Measurements from ENCODE around the gene TRAPPC13.

Gene TRAPPC13

GRCh38 chr5:65702036-65702435 lies 77.2 kb downstream of the TRAPPC13 start:
- Histone ChIP-seq H3K36me3 (ENCODE audit: control insufficient read depth in 1 of 2, insufficient read depth in 2 of 2, low read length in 2 of 2) (peaks cover 3% of the 10 kb centered on the region in 2 experiments), H2AFZ (ENCODE audit: insufficient read depth, low read length, poor library complexity) (no peak overlapping the region), H2BK12ac (ENCODE audit: low read length) (no peak overlapping the region), H3K27me3 (ENCODE audit: insufficient read depth, low read length) (no peaks in the 10 kb centered on the region), H3K4ac (ENCODE audit: low read depth, low read length) (no peak overlapping the region), H3K9me3 (ENCODE audit: insufficient read depth, low read depth, low read length) (no peaks in the 10 kb centered on the region), H4K91ac (ENCODE audit: low read depth, low read length) (no peak overlapping the region), H3K9ac (ENCODE audit: low read length) (no peak overlapping the region), H3K27ac (ENCODE audit: low read depth, low read length) (no peak overlapping the region), H3K14ac (ENCODE audit: low read length) (no peak overlapping the region), H2AK5ac (ENCODE audit: low read length) (no peak overlapping the region), H3K4me3 (ENCODE audit: low read depth, low read length) (no peak overlapping the region), H4K8ac (ENCODE audit: low read depth, low read length) (no peak overlapping the region), H3K79me1 (ENCODE audit: low read length) (no peaks in the 10 kb centered on the region), H2BK5ac (ENCODE audit: low read depth, low read length, poor library complexity) (no peak overlapping the region), H3K4me1 (ENCODE audit: control insufficient read depth in 1 of 2, insufficient read depth in 2 of 2, low read length in 2 of 2) (no peaks in the 10 kb centered on the region), H4K12ac (ENCODE audit: low read depth, low read length) (no peak overlapping the region), H3K79me2 (ENCODE audit: control insufficient read depth, insufficient read depth, low read length, poor library complexity) (no peaks in the 10 kb centered on the region), H3K18ac (ENCODE audit: low read length) (no peak overlapping the region), H3K4me2 (ENCODE audit: low read length) (no peak overlapping the region), H2BK120ac (ENCODE audit: insufficient read depth, low read length, poor library complexity) (no peak overlapping the region), H3K23ac (ENCODE audit: low read length) (no peak overlapping the region)
- WGBS (ENCODE audit: extremely low coverage, insufficient coverage, insufficient read length) = no CpG with 5 or more reads among the region's 3 CpGs
- no peak for DNase-seq

GRCh38 chr5:65704621-65705239 lies 79.9 kb downstream of the TRAPPC13 start:
- no peak overlapping the region for H3K14ac ChIP-seq (ENCODE audit: low read length)
- H3K9me3 ChIP-seq (ENCODE audit: insufficient read depth, low read depth, low read length) = no peaks in the 10 kb centered on the region
- no peak overlapping the region for H3K23ac ChIP-seq (ENCODE audit: low read length)
- no peak overlapping the region for H2AK5ac ChIP-seq (ENCODE audit: low read length)
- H2BK120ac ChIP-seq (ENCODE audit: insufficient read depth, low read length, poor library complexity) = no peak overlapping the region
- no peaks in the 10 kb centered on the region for H3K79me1 ChIP-seq (ENCODE audit: low read length)
- no peaks in the 10 kb centered on the region for H3K27me3 ChIP-seq (ENCODE audit: insufficient read depth, low read length)
- no peak overlapping the region for H3K27ac ChIP-seq (ENCODE audit: low read depth, low read length)
- no CpG with 5 or more reads among the region's 2 CpGs for WGBS (ENCODE audit: extremely low coverage, insufficient coverage, insufficient read length)
- no peak overlapping the region for H3K18ac ChIP-seq (ENCODE audit: low read length)
- no peak overlapping the region for H2BK5ac ChIP-seq (ENCODE audit: low read depth, low read length, poor library complexity)
- no peak overlapping the region for H4K8ac ChIP-seq (ENCODE audit: low read depth, low read length)
- peaks cover 3% of the 10 kb centered on the region in 2 experiments for H3K36me3 ChIP-seq (ENCODE audit: control insufficient read depth in 1 of 2, insufficient read depth in 2 of 2, low read length in 2 of 2)
- no peak for DNase-seq
- H3K4me2 ChIP-seq (ENCODE audit: low read length) = no peak overlapping the region
- no peak overlapping the region for H2BK12ac ChIP-seq (ENCODE audit: low read length)
- H3K4me1 ChIP-seq (ENCODE audit: control insufficient read depth in 1 of 2, insufficient read depth in 2 of 2, low read length in 2 of 2) = no peaks in the 10 kb centered on the region
- no peak overlapping the region for H4K91ac ChIP-seq (ENCODE audit: low read depth, low read length)
- no peaks in the 10 kb centered on the region for H3K79me2 ChIP-seq (ENCODE audit: control insufficient read depth, insufficient read depth, low read length, poor library complexity)
- no peak overlapping the region for H3K4me3 ChIP-seq (ENCODE audit: low read depth, low read length)
- no peak overlapping the region for H3K4ac ChIP-seq (ENCODE audit: low read depth, low read length)
- no peak overlapping the region for H3K9ac ChIP-seq (ENCODE audit: low read length)
- no peak overlapping the region for H2AFZ ChIP-seq (ENCODE audit: insufficient read depth, low read length, poor library complexity)
- H4K12ac ChIP-seq (ENCODE audit: low read depth, low read length) = no peak overlapping the region

GRCh38 chr5:65707663-65708062 lies 82.8 kb downstream of the TRAPPC13 start:
- H3K14ac ChIP-seq (ENCODE audit: low read length) = no peak overlapping the region
- H3K79me2 ChIP-seq (ENCODE audit: control insufficient read depth, insufficient read depth, low read length, poor library complexity) = no peaks in the 10 kb centered on the region
- no CpG with 5 or more reads among the region's 4 CpGs for WGBS (ENCODE audit: extremely low coverage, insufficient coverage, insufficient read length)

GRCh38 chr5:65708145-65708544 lies 83.3 kb downstream of the TRAPPC13 start:
- no peaks in the 10 kb centered on the region for H3K27me3 ChIP-seq (ENCODE audit: insufficient read depth, low read length)
- peaks cover 8 to 10% of the 10 kb centered on the region in 2 experiments for H3K36me3 ChIP-seq (ENCODE audit: control insufficient read depth in 1 of 2, insufficient read depth in 2 of 2, low read length in 2 of 2)
- no peak overlapping the region for H2AFZ ChIP-seq (ENCODE audit: insufficient read depth, low read length, poor library complexity)
- no peak for DNase-seq
- no peak overlapping the region for H4K8ac ChIP-seq (ENCODE audit: low read depth, low read length)
- no peak overlapping the region for H2BK12ac ChIP-seq (ENCODE audit: low read length)
- no peak overlapping the region for H3K18ac ChIP-seq (ENCODE audit: low read length)
- H3K9me3 ChIP-seq (ENCODE audit: insufficient read depth, low read depth, low read length) = no peaks in the 10 kb centered on the region
- WGBS (ENCODE audit: extremely low coverage, insufficient coverage, insufficient read length) = no CpG with 5 or more reads among the region's 4 CpGs
- no peak overlapping the region for H3K14ac ChIP-seq (ENCODE audit: low read length)
- H3K27ac ChIP-seq (ENCODE audit: low read depth, low read length) = no peak overlapping the region
- no peaks in the 10 kb centered on the region for H3K79me1 ChIP-seq (ENCODE audit: low read length)
- H3K4ac ChIP-seq (ENCODE audit: low read depth, low read length) = no peak overlapping the region
- no peaks in the 10 kb centered on the region for H3K4me1 ChIP-seq (ENCODE audit: control insufficient read depth in 1 of 2, insufficient read depth in 2 of 2, low read length in 2 of 2)
- no peaks in the 10 kb centered on the region for H3K79me2 ChIP-seq (ENCODE audit: control insufficient read depth, insufficient read depth, low read length, poor library complexity)
- no peak overlapping the region for H2BK120ac ChIP-seq (ENCODE audit: insufficient read depth, low read length, poor library complexity)
- no peak overlapping the region for H3K4me2 ChIP-seq (ENCODE audit: low read length)
- H3K4me3 ChIP-seq (ENCODE audit: low read depth, low read length) = no peak overlapping the region
- H2BK5ac ChIP-seq (ENCODE audit: low read depth, low read length, poor library complexity) = no peak overlapping the region
- no peak overlapping the region for H3K9ac ChIP-seq (ENCODE audit: low read length)
- H4K91ac ChIP-seq (ENCODE audit: low read depth, low read length) = no peak overlapping the region
- no peak overlapping the region for H2AK5ac ChIP-seq (ENCODE audit: low read length)
- no peak overlapping the region for H4K12ac ChIP-seq (ENCODE audit: low read depth, low read length)
- H3K23ac ChIP-seq (ENCODE audit: low read length) = no peak overlapping the region

More at GRCh38 chr5:65707663-65708062, 82.8 kb downstream of the TRAPPC13 start:
- H2BK5ac ChIP-seq (ENCODE audit: low read depth, low read length, poor library complexity) = no peak overlapping the region
- H3K4me3 ChIP-seq (ENCODE audit: low read depth, low read length) = no peak overlapping the region
- H3K36me3 ChIP-seq (ENCODE audit: control insufficient read depth in 1 of 2, insufficient read depth in 2 of 2, low read length in 2 of 2) = peaks cover 8 to 10% of the 10 kb centered on the region in 2 experiments
- H3K4ac ChIP-seq (ENCODE audit: low read depth, low read length) = no peak overlapping the region
- H4K12ac ChIP-seq (ENCODE audit: low read depth, low read length) = no peak overlapping the region
- no peak overlapping the region for H2AFZ ChIP-seq (ENCODE audit: insufficient read depth, low read length, poor library complexity)
- H4K91ac ChIP-seq (ENCODE audit: low read depth, low read length) = no peak overlapping the region
- H3K23ac ChIP-seq (ENCODE audit: low read length) = no peak overlapping the region
- H3K27ac ChIP-seq (ENCODE audit: low read depth, low read length) = no peak overlapping the region
- H3K79me1 ChIP-seq (ENCODE audit: low read length) = no peaks in the 10 kb centered on the region
- no peak overlapping the region for H2BK120ac ChIP-seq (ENCODE audit: insufficient read depth, low read length, poor library complexity)
- no peak overlapping the region for H3K18ac ChIP-seq (ENCODE audit: low read length)
- H2AK5ac ChIP-seq (ENCODE audit: low read length) = no peak overlapping the region
- H3K4me1 ChIP-seq (ENCODE audit: control insufficient read depth in 1 of 2, insufficient read depth in 2 of 2, low read length in 2 of 2) = no peaks in the 10 kb centered on the region
- no peak for DNase-seq
- H3K4me2 ChIP-seq (ENCODE audit: low read length) = no peak overlapping the region
- H4K8ac ChIP-seq (ENCODE audit: low read depth, low read length) = no peak overlapping the region
- no peaks in the 10 kb centered on the region for H3K27me3 ChIP-seq (ENCODE audit: insufficient read depth, low read length)
- no peak overlapping the region for H3K9ac ChIP-seq (ENCODE audit: low read length)
- H2BK12ac ChIP-seq (ENCODE audit: low read length) = no peak overlapping the region
- H3K9me3 ChIP-seq (ENCODE audit: insufficient read depth, low read depth, low read length) = no peaks in the 10 kb centered on the region

All from trophoblast cell (in vitro differentiated cells and primary cell).